Mesothelial cell of epicardium (in vitro differentiated cells): Measurements from ENCODE around the gene PAFAH1B1. TPM values are rescaled to one million over a fixed set of nuclear protein-coding genes. Genes with fewer than 3 reads are reported as not detected.

Experiments
- DNase-seq, 2 experiments: peaks; one replicate each; pipeline ENCODE4 v3.0.0; 2021; ENCODE audit warnings: low spot score in 2 of 2; ENCODE audit not compliant: unreplicated experiment in 2 of 2
- H3K27ac Mint-ChIP-seq: 2 replicates; pipeline ENCODE4 v1.8.0; 2021; ENCODE audit warnings: mixed read lengths
- H3K27me3 Mint-ChIP-seq: 2 replicates; pipeline ENCODE4 v1.8.0; 2021; ENCODE audit warnings: low read depth, mixed read lengths
- H3K36me3 Mint-ChIP-seq: 2 replicates; pipeline ENCODE4 v1.8.0; 2021; ENCODE audit warnings: mixed read lengths
- H3K4me1 Mint-ChIP-seq: 2 replicates; pipeline ENCODE4 v1.8.0; 2021; ENCODE audit warnings: mixed read lengths
- H3K4me3 Mint-ChIP-seq: 2 replicates; pipeline ENCODE4 v1.8.0; 2021; ENCODE audit warnings: mild to moderate bottlenecking, moderate library complexity, mixed read lengths
- H3K9me3 Mint-ChIP-seq: 2 replicates; pipeline ENCODE4 v1.8.0; 2021; ENCODE audit warnings: mixed read lengths
- total RNA-seq: library from RNA; stranded (reverse); gene quantifications from 3 replicates; pipeline ENCODE4 v1.2.1, GENCODE V29; 2021
- TF ChIP-seq, protein P1 (sequence below): fragments of 200-600 bp; sonication (generic); IDR thresholded peaks from one replicate; pipeline ENCODE4 v1.5.0; 2021; ENCODE audit warnings: antibody characterized with exemption; ENCODE audit not compliant: unreplicated experiment

The PAFAH1B1 gene
- total RNA-seq, 1 donor from 2014 or later, result 144 TPM

- Mint-ChIP-seq H3K4me1 (no peaks in the 10 kb centered on the region), H3K9me3 (no peaks in the 10 kb centered on the region), H3K27me3 (no peaks in the 10 kb centered on the region), H3K4me3 (no peak overlapping the region), H3K27ac (no peak overlapping the region), H3K36me3 (no peaks in the 10 kb centered on the region)
- no peak for DNase-seq
- TF ChIP-seq, protein P1, sequence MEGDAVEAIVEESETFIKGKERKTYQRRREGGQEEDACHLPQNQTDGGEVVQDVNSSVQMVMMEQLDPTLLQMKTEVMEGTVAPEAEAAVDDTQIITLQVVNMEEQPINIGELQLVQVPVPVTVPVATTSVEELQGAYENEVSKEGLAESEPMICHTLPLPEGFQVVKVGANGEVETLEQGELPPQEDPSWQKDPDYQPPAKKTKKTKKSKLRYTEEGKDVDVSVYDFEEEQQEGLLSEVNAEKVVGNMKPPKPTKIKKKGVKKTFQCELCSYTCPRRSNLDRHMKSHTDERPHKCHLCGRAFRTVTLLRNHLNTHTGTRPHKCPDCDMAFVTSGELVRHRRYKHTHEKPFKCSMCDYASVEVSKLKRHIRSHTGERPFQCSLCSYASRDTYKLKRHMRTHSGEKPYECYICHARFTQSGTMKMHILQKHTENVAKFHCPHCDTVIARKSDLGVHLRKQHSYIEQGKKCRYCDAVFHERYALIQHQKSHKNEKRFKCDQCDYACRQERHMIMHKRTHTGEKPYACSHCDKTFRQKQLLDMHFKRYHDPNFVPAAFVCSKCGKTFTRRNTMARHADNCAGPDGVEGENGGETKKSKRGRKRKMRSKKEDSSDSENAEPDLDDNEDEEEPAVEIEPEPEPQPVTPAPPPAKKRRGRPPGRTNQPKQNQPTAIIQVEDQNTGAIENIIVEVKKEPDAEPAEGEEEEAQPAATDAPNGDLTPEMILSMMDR, result no peak
Measured at GRCh38 chr17:2700491-2701141, 107.2 kb downstream of the PAFAH1B1 start.

DNA sequence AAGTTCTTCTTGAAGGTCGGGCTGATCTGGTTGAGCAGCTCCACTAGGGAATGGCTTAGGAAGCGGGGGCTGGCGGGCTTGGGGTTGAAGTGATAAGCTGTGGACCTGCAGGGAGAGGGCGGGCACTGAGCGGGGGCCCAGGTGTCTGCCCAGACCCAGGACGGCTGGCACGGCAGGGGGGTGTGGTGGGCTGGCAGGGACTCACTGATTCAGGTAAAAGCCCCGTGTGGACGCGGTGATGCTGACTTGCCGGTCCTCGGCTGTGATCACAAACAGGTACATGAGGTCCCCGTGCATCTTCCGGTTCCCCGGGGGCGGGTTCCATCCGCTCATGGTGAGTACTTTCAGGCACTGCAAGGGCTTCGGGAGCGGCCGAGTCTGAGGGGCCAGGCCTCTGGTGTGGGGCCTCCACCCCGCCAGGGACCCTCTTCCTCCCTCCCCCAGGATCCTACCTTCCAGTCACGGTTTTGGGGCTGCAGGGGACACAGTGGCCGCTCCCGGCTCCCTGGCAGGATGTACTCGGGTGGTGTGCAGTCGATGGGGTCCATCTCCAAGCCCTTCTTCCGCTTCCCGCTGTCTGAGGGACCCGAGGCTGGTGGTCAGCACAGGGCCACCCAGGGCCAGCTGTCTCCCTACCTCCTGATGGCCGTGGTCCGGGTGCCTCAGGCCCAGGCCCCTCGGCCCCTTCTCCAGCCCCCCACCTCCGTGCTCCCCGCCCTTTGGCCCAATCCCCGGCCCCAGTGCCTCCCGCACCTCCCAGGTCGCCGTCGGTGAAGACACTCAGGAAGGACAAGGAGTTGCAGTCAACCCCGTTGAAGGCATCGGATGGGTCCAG is 107.9 kb downstream of the PAFAH1B1 start:
- Mint-ChIP-seq H3K27me3 (no peaks in the 10 kb centered on the region), H3K9me3 (no peaks in the 10 kb centered on the region), H3K4me1 (no peaks in the 10 kb centered on the region), H3K36me3 (no peaks in the 10 kb centered on the region), H3K4me3 (no peak overlapping the region), H3K27ac (no peak overlapping the region)
- no peak for DNase-seq
- TF ChIP-seq, protein P1, result no peak

DNA sequence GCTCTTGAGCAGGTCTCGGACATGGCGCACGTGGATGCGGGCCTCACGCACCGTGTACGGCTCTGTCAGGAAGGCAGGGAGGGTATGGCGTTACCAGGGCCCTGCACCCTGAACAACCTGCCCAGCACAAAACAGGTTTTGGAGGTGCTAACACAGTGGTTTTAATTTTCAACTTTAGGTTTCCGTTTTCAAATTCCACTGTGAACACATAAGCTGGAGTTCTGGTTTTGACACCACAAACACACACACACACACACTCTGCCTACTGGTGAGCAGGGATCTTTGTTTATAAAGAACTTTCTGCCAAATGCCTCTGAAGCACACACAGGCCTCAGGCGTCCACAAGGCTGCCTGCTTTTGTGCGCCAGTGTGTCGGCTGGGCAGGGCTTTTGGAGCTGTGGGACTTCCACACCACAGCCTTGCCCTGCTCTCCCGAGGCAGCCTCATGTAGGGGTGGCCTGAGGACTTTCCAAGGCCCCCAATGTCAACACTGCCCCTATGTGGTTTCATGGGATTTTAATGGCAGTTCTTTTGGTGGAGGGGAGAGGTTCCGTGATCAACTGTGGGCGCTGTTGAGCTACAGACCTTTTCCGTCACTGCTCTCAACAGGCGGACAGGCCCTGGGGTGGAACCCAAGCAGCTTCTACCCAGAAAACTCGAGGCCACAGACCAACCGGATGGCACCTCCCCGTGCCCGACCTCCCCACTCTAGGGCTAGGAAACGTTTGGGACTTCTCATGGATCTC is 108.7 kb downstream of the PAFAH1B1 start:
- TF ChIP-seq, protein P1, result no peak
- H3K4me1 Mint-ChIP-seq, result no peaks in the 10 kb centered on the region
- no peaks in the 10 kb centered on the region for H3K36me3 Mint-ChIP-seq
- no peak overlapping the region for H3K27ac Mint-ChIP-seq
- no peak for DNase-seq
- H3K4me3 Mint-ChIP-seq, result no peak overlapping the region
- H3K9me3 Mint-ChIP-seq, result no peaks in the 10 kb centered on the region
- H3K27me3 Mint-ChIP-seq, result no peaks in the 10 kb centered on the region

- Mint-ChIP-seq H3K9me3 (no peaks in the 10 kb centered on the region), H3K36me3 (no peaks in the 10 kb centered on the region), H3K27ac (no peak overlapping the region), H3K4me3 (no peak overlapping the region), H3K27me3 (no peaks in the 10 kb centered on the region), H3K4me1 (no peaks in the 10 kb centered on the region)
- TF ChIP-seq, protein P1, result no peak
- no peak for DNase-seq
Measured at GRCh38 chr17:2703181-2703580, 109.7 kb downstream of the PAFAH1B1 start.

DNA sequence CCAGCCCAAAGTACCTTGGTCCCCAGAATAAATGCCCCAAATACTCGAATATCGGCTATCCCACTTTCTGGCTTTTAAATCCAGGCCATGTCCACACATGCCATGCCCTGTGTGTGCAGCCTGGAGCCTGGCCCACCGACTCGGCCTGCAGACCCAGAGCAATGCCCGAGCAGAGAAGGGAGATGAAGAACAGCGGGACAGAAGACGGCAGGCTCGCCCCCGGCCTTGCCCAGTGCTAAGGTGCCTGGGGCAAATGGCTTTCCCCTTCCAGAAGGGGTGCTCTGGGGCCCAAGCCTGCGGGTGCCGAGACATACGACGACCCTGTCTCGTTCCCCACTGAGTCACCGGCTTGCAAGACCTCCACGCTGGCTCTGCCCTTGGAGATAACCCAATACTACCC is 110.2 kb downstream of the PAFAH1B1 start:
- TF ChIP-seq, protein P1, result no peak
- Mint-ChIP-seq H3K27ac (no peak overlapping the region), H3K4me3 (no peak overlapping the region), H3K36me3 (no peaks in the 10 kb centered on the region), H3K27me3 (no peaks in the 10 kb centered on the region), H3K4me1 (peaks cover 2% of the 10 kb centered on the region), H3K9me3 (no peaks in the 10 kb centered on the region)
- no peak for DNase-seq
